Aorta (tissue), 5 donors: ENCODE results near the gene TMEM132D. TPM values are rescaled to one million over a fixed set of nuclear protein-coding genes. Genes with fewer than 3 reads are reported as not detected.
"Not testable (repeated sequence)": the region's sequence is repeated elsewhere in the genome, so short reads cannot be mapped to it uniquely, and the experiment has no call there.

Experiments
- ATAC-seq: fragments of 200-7000 bp; cut with Tn5 transposase; one replicate; pipeline ENCODE4 v1.9.1; 2022; ENCODE audit warnings: moderate library complexity; ENCODE audit not compliant: low FRiP score
- DNase-seq, 2 donors: peaks; one replicate each; pipeline ENCODE4 v3.0.0-alpha.2; 2020
- H3K27ac ChIP-seq, 2 donors: one replicate each; pipeline ENCODE4 v1.5.1; 2013; ENCODE audit warnings: low read length in 2 of 2, mild to moderate bottlenecking in 2 of 2, moderate library complexity in 2 of 2, control low read depth in 1 of 2, inconsistent platforms in 1 of 2, low read depth in 1 of 2
- H3K27me3 ChIP-seq, 2 donors: one replicate each; pipeline ENCODE4 v1.6.1; 2013; ENCODE audit warnings: control low read depth in 1 of 2, low read length in 1 of 2, mild to moderate bottlenecking in 1 of 2, moderate library complexity in 1 of 2; ENCODE audit not compliant: insufficient read depth in 2 of 2, control insufficient read depth in 1 of 2
- H3K36me3 ChIP-seq, 2 donors: one replicate each; pipeline ENCODE4 v1.6.1; 2013; ENCODE audit warnings: control low read depth in 1 of 2, low read length in 1 of 2, mild to moderate bottlenecking in 1 of 2; ENCODE audit not compliant: insufficient read depth in 2 of 2, control insufficient read depth in 1 of 2
- H3K4me1 ChIP-seq, 2 donors: one replicate each; pipeline ENCODE4 v1.6.1; 2013; ENCODE audit warnings: low read length in 2 of 2, control low read depth in 1 of 2, mild to moderate bottlenecking in 1 of 2, moderate library complexity in 1 of 2; ENCODE audit not compliant: insufficient read depth in 2 of 2, control insufficient read depth in 1 of 2
- H3K4me3 ChIP-seq, 2 donors: one replicate each; pipeline ENCODE4 v1.5.1; 2013; ENCODE audit warnings: low read length in 2 of 2, control low read depth in 1 of 2, mild to moderate bottlenecking in 1 of 2
- H3K9me3 ChIP-seq: one replicate; pipeline ENCODE4 v1.6.1; 2013; ENCODE audit warnings: mild to moderate bottlenecking, low read length; ENCODE audit not compliant: control insufficient read depth
- WGBS, 2 donors: extraction: QIAGEN DNeasy Blood & Tissue Kit; methylation state at CpG; one replicate each; pipeline ENCODE4 v1.1.7; 2013; 5-methylcytosine and 5-hydroxymethylcytosine counted together
- intact Hi-C, 2 donors: fragments of 100-400 bp; cut with DNase I; formaldehyde crosslinking; loops; one replicate each; pipeline versions ENCODE4 v1.14.2 to v1.15.0; 2022
- polyA plus RNA-seq, 2 donors: library from polyadenylated mRNA; stranded (reverse); fragments of 200-250 nt; gene quantifications; one replicate each; pipeline ENCODE4 v1.2.3, GENCODE V29; 2013
- total RNA-seq, 2 donors: library from RNA; stranded (reverse); fragmentation: NEBNext Ultra II Directional; extraction: Animal tissue kit (Norgen Biotek cat#: 25700); gene quantifications; one replicate each; pipeline ENCODE4 v1.2.1, GENCODE V29; 2021
- donor health status: healthy with polysubstance abuse.
- donor health status: Bipolar disorder and iron deficiency.
- donor health status: DM: no; HTN: no; CAD: no.
- donor health status: DM: no; HTN: no; CAD: no.
- donor health status: DM: yes; HTN: yes; CAD: no.

Gene TMEM132D
- total and polyA plus RNA-seq, 4 donors: not detected

DNA sequence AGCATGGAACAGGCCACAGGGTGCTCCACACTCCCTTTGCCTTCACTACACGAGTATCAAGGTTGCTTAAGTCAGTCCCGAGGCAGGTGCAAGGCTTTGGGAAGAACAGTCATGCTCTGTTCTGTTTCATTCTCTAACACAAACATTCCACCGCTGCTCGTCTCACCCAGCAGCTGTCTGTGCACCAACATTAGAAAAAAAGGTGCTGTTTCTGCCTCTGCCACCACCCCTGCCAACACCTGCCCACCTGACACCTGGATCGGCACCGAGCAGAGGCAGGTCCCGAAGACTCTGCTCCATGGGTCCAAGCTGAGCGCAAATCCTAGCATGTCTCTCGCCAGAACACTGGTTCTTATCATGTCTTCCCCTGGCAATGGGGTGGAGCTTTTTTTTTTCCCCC is 347.7 kb downstream of the TMEM132D start:
- Histone ChIP-seq H3K27me3 (no peaks in the 10 kb centered on the region), H3K9me3 (peaks cover 6% of the 10 kb centered on the region), H3K36me3 (no peaks in the 10 kb centered on the region), H3K4me3 (no peak overlapping the region), H3K27ac (no peak overlapping the region), H3K4me1 (no peaks in the 10 kb centered on the region)
- DNase-seq (no peak), ATAC-seq (no peak)
- intact Hi-C loops: no loop called here
- WGBS, 2 donors: 73 to 75% methylated on average over 9 of the region's 9 CpGs

DNA sequence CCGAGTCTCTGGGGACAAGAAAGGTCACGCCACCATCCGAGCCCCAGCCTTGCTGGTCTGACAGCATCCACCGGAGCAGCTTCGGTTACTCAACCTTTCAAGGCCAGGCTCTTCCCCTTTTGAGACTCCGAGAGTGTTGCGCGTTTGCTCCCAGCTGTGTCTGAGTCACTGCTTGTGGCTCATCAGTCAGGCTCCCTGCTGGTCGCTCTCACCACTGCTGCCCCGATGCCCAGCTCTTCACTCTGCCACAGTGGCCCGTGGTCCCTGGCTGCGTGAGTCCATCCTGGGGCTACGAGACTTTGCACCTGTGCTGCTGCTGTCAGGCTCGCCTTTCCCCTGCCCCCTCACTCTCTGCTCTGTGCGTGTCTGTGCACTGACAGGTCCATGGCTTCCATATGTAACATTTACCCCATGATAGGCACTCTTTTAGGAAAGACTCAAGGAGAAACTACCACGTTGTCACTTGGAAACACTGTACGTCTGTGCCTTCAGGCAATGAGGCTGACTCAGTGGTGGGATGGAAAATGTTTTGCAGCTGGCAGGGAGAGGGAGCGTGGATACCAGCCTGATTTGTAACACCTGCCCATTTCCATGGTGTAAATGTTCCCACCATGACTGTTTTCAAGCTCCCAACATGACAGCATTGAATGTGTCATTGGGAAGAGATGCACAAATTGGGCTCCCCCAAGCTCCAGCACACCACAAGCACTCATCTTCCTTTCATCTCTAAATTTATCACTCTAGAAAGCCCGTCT is 350.7 kb downstream of the TMEM132D start:
- H3K4me3 ChIP-seq: no peak overlapping the region
- no peaks in the 10 kb centered on the region for H3K36me3 ChIP-seq
- H3K4me1 ChIP-seq: no peaks in the 10 kb centered on the region
- intact Hi-C loops: no loop called here
- peaks cover 6% of the 10 kb centered on the region for H3K9me3 ChIP-seq
- no peak for DNase-seq
- ATAC-seq: no peak
- H3K27me3 ChIP-seq: no peaks in the 10 kb centered on the region
- WGBS, 2 donors: 84 to 85% methylated on average over 19 of the region's 19 CpGs
- no peak overlapping the region for H3K27ac ChIP-seq

DNA sequence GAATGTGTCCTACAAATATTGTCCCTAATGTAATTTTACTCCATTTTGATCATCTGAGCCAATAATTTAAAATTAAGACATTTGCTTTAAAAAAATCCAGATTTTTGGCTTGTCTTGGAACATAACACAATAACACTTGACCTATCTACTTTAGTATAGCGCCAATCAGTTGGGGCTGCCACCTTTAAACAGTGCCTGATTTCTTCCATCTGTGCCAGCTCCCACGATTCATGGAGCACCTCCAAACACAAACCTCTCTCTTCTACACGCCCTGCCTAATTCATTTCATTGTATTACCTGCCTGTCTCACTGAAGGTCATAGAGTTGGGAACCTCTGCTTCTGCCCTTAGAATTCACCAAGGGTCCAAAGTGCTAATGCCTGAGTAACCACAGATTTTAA is 352.4 kb downstream of the TMEM132D start:
- ATAC-seq: no peak
- Histone ChIP-seq H3K4me3 (no peak overlapping the region), H3K9me3 (peaks cover 5% of the 10 kb centered on the region), H3K27ac (no peak overlapping the region), H3K36me3 (no peaks in the 10 kb centered on the region), H3K27me3 (no peaks in the 10 kb centered on the region), H3K4me1 (no peaks in the 10 kb centered on the region)
- intact Hi-C loops: no loop called here
- no peak for DNase-seq
- WGBS, 2 donors: 60 to 69% methylated on average over 3 of the region's 3 CpGs

DNA sequence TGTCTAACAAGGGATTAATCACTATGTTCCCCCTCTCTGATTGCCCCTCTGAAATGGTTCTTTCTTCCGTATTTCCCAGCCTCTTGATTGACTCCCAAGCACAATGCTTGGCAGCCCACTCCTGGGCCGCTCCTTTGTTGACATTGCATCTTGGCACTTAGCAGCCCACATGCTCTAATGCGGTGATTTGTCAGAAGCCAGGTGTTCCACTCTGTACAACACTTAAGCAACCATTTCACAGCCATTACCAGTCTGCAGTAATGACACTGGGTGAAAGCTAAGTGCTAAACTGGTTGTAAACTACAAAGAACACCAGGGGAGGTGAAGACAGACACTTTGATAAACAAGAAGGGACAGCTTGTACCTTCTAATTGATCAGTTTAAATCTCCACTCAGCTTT is 353.5 kb downstream of the TMEM132D start:
- Histone ChIP-seq H3K4me3 (no peak overlapping the region), H3K27me3 (no peaks in the 10 kb centered on the region), H3K9me3 (peaks cover 3% of the 10 kb centered on the region), H3K27ac (no peak overlapping the region), H3K4me1 (no peaks in the 10 kb centered on the region), H3K36me3 (no peaks in the 10 kb centered on the region)
- intact Hi-C loops: no loop called here
- DNase-seq: no peak
- 47 to 53% methylated on average over 3 of the region's 3 CpGs for WGBS, 2 donors
- ATAC-seq: no peak

DNA sequence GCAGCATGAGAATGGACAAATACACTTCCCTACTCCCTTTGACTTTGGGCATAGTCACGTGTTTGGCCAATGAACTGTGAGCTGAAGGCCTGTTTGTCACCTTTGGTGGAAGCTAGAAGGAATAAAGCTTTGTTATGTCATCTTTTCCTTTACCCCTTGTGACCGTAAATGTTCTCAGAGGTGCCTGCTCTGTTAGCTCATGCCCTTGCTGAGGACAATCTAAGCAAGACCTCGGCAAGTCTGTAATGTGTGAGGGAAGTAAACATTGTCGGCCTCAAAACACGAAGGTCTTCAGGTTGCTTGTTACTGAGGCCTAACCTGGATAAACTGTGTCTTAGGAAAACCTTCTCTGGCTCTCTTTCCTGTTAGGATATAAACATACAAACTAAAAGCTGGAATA is 354.2 kb downstream of the TMEM132D start:
- Histone ChIP-seq H3K36me3 (no peaks in the 10 kb centered on the region), H3K27me3 (no peaks in the 10 kb centered on the region), H3K9me3 (peaks cover 3% of the 10 kb centered on the region), H3K4me1 (no peaks in the 10 kb centered on the region), H3K4me3 (no peak overlapping the region), H3K27ac (no peak overlapping the region)
- intact Hi-C loops: no loop called here
- WGBS, 2 donors: 73 to 74% methylated on average over 5 of the region's 5 CpGs
- DNase-seq (no peak), ATAC-seq (no peak)

DNA sequence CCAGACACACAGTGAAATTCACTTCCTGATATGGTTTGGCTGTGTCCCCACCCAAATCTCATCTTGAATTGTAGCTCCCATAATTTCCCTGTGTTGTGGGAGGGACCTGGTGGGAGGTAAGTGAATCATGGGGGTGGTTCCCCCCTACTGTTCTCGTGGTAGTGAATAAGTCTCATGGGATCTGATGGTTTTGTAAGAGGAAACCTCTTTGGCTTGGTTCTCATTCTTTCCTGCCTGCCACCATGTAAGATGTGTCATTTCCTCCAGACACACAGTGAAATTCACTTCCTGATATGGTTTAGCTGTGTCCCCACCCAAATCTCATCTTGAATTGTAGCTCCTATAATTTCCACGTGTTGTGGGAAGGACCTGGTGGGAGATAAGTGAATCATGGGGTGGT is 354.8 kb downstream of the TMEM132D start:
- 36 to 48% methylated on average over 2 of the region's 2 CpGs for WGBS, 2 donors
- DNase-seq, H3K4me3 ChIP-seq, H3K9me3 ChIP-seq, H3K27me3 ChIP-seq, ATAC-seq, H3K36me3 ChIP-seq, intact Hi-C loops, H3K27ac ChIP-seq, H3K4me1 ChIP-seq: not testable (repeated sequence)

DNA sequence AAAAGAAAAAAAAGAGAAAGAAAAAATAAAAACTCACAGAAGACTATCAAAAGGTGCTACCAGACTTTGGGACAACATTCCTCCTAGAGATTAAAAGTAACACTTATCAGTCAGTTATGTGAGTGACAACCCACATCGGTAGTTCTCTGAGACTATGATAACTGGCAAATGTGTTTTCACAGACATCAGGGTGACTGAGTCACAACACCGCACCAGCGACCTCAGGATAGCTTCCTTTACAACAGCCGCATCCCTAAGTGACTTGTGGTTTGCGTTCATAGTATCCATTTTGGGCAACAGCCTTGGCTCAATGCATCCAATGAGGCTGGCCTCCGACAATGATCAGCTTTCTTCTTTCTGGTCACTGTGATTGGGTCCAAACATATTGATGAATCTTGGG is 359.1 kb downstream of the TMEM132D start:
- peaks cover 1% of the 10 kb centered on the region for H3K9me3 ChIP-seq
- no peak overlapping the region for H3K4me3 ChIP-seq
- 80 to 81% methylated on average over 6 of the region's 6 CpGs for WGBS, 2 donors
- DNase-seq (no peak), ATAC-seq (no peak)
- no peaks in the 10 kb centered on the region for H3K27me3 ChIP-seq
- intact Hi-C loops: no loop called here
- H3K4me1 ChIP-seq: no peaks in the 10 kb centered on the region
- H3K27ac ChIP-seq: no peak overlapping the region
- no peaks in the 10 kb centered on the region for H3K36me3 ChIP-seq

DNA sequence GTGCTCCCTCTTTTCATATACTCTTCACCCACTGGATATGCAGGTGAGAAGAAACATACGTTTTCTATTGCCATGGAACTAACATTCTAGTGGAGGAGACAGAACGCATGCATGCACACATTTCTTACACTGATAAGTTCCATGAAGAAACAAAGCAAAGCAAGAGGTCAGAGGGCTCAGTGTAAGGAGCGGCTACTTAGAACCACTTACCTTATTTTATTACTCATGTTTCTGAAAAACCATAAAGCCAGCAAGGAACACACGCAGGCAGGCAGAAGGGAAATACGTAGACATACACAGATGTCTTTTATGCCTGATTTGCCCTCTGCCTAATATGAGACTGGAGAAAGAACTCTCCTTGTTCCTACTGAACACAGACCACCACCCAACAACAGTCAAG is 362.9 kb downstream of the TMEM132D start:
- no peaks in the 10 kb centered on the region for H3K4me1 ChIP-seq
- H3K9me3 ChIP-seq: no peaks in the 10 kb centered on the region
- intact Hi-C loops: no loop called here
- H3K4me3 ChIP-seq: no peak overlapping the region
- H3K27ac ChIP-seq: no peak overlapping the region
- H3K27me3 ChIP-seq: no peaks in the 10 kb centered on the region
- 78 to 86% methylated on average over 5 of the region's 5 CpGs for WGBS, 2 donors
- no peak for ATAC-seq
- DNase-seq: no peak
- H3K36me3 ChIP-seq: no peaks in the 10 kb centered on the region

DNA sequence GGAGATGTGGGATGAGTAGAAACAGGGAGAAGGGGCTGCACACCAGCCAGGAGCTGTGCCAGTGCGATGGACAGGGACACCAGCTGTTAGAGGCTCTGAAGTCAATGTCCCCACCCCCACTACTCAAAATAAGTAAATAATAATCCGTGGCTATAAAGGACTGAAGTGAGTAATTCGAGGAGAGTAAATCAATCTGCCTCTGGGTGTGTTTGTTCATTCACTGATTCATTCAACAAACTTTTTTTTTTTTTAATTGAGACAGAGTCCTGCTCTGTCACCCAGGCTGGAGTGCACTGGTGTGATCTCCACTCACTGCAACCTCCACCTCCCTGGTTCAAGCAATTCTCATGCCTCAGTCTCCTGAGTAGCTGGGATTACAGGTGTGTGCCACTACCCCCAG is 363.6 kb downstream of the TMEM132D start:
- Histone ChIP-seq H3K4me1 (no peaks in the 10 kb centered on the region), H3K9me3 (no peaks in the 10 kb centered on the region), H3K4me3 (no peak overlapping the region), H3K36me3 (no peaks in the 10 kb centered on the region), H3K27ac (no peak overlapping the region), H3K27me3 (no peaks in the 10 kb centered on the region)
- no peak for ATAC-seq
- no peak for DNase-seq
- WGBS, 2 donors: 48 to 58% methylated on average over 3 of the region's 3 CpGs
- intact Hi-C loops: no loop called here
